ENCODE measurements around the gene DHRSX.
"Not testable (repeated sequence)": the region's sequence is repeated elsewhere in the genome, so short reads cannot be mapped to it uniquely, and the experiment has no call there.

DHRSX gene

DNA sequence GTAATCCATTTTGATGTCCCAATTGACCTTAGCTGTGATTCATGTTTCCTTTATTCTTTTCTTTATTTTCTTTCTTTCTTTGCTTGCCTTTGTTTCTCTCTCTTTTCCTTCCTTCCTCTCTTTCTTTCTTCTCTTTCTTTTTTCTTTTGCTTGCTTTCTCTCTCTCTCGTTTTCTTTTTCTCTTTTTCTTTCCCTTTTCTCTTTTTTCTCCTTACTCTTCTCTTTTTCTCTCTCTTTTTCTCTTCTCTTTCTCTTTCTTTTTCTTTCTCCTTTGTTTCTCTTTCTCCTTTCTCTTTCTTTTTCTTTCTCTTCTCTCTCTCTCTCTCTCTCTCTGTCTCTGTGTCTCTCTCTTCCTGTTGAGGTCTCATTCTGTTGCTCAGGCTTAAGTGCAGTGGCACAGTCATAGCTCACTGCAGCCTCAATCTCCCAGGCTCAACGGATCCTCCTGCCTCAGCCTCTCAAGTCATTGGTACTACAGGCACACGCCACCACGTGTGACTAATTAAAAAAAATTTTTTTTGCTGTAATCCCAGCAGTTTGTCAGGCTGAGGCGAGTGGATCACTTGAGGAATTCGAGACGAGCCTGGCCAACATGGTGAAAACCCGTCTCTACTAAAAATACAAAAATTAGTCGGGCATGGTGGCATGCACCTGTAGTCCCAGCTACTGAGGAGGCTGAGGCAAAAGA is 8.0 kb upstream of the DHRSX start:
- Histone ChIP-seq H3K9me3 (no peaks in the 10 kb centered on the region), H3K36me3 (replicated peaks) (no peaks in the 10 kb centered on the region), H3K4me1 (peaks cover 6% of the 10 kb centered on the region), H3K4me3 (no peak overlapping the region), H3K27me3 (ENCODE audit: low read depth) (no peaks in the 10 kb centered on the region)
- in situ Hi-C loops (cut with MboI; ENCODE audit: low sequenced_read_pairs) = loop anchor here (5.0 kb wide), 1 partner anchor 39 kb away; no protein-coding TSS in a partner anchor
- DNase-seq (ENCODE audit: low spot score in 2 of 2) = no peak

- in situ Hi-C loops (cut with MboI; ENCODE audit: low sequenced_read_pairs) = loop anchor here (5.0 kb wide), 1 partner anchor 39 kb away; no protein-coding TSS in a partner anchor
These were observed 7.3 kb upstream of the DHRSX start for GRCh38 chrX:2507904-2508627.

GRCh38 chrX:2507196-2507595 is 6.4 kb upstream of the DHRSX start:
- no peaks in the 10 kb centered on the region for H3K36me3 ChIP-seq (replicated peaks)
- in situ Hi-C loops (cut with MboI; ENCODE audit: low sequenced_read_pairs) = loop anchor here (5.0 kb wide), 1 partner anchor 40 kb away; no protein-coding TSS in a partner anchor
- H3K4me3 ChIP-seq = no peak overlapping the region

More at GRCh38 chrX:2507904-2508627, 7.3 kb upstream of the DHRSX start:
- H3K27me3 ChIP-seq (ENCODE audit: low read depth) = no peaks in the 10 kb centered on the region
- H3K4me1 ChIP-seq = peaks cover 3% of the 10 kb centered on the region; the same call in 1 of the 2 replicates
- H3K36me3 ChIP-seq (replicated peaks) = no peaks in the 10 kb centered on the region
- no peaks in the 10 kb centered on the region for H3K9me3 ChIP-seq
- no peak for DNase-seq (ENCODE audit: low spot score in 2 of 2)
- no peak overlapping the region for H3K4me3 ChIP-seq

GRCh38 chrX:2505341-2505740 is 4.6 kb upstream of the DHRSX start:
- in situ Hi-C loops (cut with MboI; ENCODE audit: low sequenced_read_pairs) = loop anchor here (5.0 kb wide), 1 partner anchor 42 kb away; no protein-coding TSS in a partner anchor
- DNase-seq (ENCODE audit: low spot score in 2 of 2); H3K36me3 ChIP-seq (replicated peaks); H3K4me1 ChIP-seq; H3K4me3 ChIP-seq; H3K9me3 ChIP-seq; H3K27me3 ChIP-seq (ENCODE audit: low read depth): not testable (repeated sequence)

More at GRCh38 chrX:2507196-2507595, 6.4 kb upstream of the DHRSX start:
- no peaks in the 10 kb centered on the region for H3K9me3 ChIP-seq
- H3K27me3 ChIP-seq (ENCODE audit: low read depth) = no peaks in the 10 kb centered on the region
- H3K4me1 ChIP-seq = no peaks in the 10 kb centered on the region
- DNase-seq (ENCODE audit: low spot score in 2 of 2) = no peak

- no peak overlapping the region for H3K4me3 ChIP-seq
- no peak for DNase-seq (ENCODE audit: low spot score in 2 of 2)
- in situ Hi-C loops (cut with MboI; ENCODE audit: low sequenced_read_pairs) = loop anchor here (5.0 kb wide), 1 partner anchor 42 kb away; no protein-coding TSS in a partner anchor
- H3K36me3 ChIP-seq (replicated peaks) = no peaks in the 10 kb centered on the region; the same call in 1 of the 2 replicates
- H3K27me3 ChIP-seq (ENCODE audit: low read depth) = no peaks in the 10 kb centered on the region
- no peaks in the 10 kb centered on the region for H3K9me3 ChIP-seq
- no peaks in the 10 kb centered on the region for H3K4me1 ChIP-seq
These were observed 4.0 kb upstream of the DHRSX start for GRCh38 chrX:2504706-2505332.

GRCh38 chrX:2503591-2504500 is 3.1 kb upstream of the DHRSX start:
- H3K9me3 ChIP-seq = no peaks in the 10 kb centered on the region
- in situ Hi-C loops (cut with MboI; ENCODE audit: low sequenced_read_pairs) = no loop called here
- peaks cover 8% of the 10 kb centered on the region for H3K4me1 ChIP-seq

GRCh38 chrX:2502668-2503519 is 2.1 kb upstream of the DHRSX start:
- in situ Hi-C loops (cut with MboI; ENCODE audit: low sequenced_read_pairs) = no loop called here
- H3K4me3 ChIP-seq = no peak overlapping the region
- no peaks in the 10 kb centered on the region for H3K27me3 ChIP-seq (ENCODE audit: low read depth)

More at GRCh38 chrX:2503591-2504500, 3.1 kb upstream of the DHRSX start:
- no peak overlapping the region for H3K4me3 ChIP-seq
- DNase-seq (ENCODE audit: low spot score in 2 of 2) = no peak
- no peaks in the 10 kb centered on the region for H3K27me3 ChIP-seq (ENCODE audit: low read depth)
- H3K36me3 ChIP-seq (replicated peaks) = no peaks in the 10 kb centered on the region; the same call in 1 of the 2 replicates

GRCh38 chrX:2502120-2502667 is 1.4 kb upstream of the DHRSX start:
- Histone ChIP-seq H3K4me1 (peaks cover 18% of the 10 kb centered on the region), H3K4me3 (no peak overlapping the region), H3K9me3 (no peaks in the 10 kb centered on the region), H3K36me3 (replicated peaks) (peaks cover 7% of the 10 kb centered on the region), H3K27me3 (ENCODE audit: low read depth) (no peaks in the 10 kb centered on the region)
- DNase-seq (ENCODE audit: low spot score in 2 of 2) = no peak
- in situ Hi-C loops (cut with MboI; ENCODE audit: low sequenced_read_pairs) = no loop called here

More at GRCh38 chrX:2502668-2503519, 2.1 kb upstream of the DHRSX start:
- Histone ChIP-seq H3K9me3 (no peaks in the 10 kb centered on the region), H3K4me1 (peaks cover 11% of the 10 kb centered on the region), H3K36me3 (replicated peaks) (peaks cover 2% of the 10 kb centered on the region)
- DNase-seq (ENCODE audit: low spot score in 2 of 2) = no peak

DNA sequence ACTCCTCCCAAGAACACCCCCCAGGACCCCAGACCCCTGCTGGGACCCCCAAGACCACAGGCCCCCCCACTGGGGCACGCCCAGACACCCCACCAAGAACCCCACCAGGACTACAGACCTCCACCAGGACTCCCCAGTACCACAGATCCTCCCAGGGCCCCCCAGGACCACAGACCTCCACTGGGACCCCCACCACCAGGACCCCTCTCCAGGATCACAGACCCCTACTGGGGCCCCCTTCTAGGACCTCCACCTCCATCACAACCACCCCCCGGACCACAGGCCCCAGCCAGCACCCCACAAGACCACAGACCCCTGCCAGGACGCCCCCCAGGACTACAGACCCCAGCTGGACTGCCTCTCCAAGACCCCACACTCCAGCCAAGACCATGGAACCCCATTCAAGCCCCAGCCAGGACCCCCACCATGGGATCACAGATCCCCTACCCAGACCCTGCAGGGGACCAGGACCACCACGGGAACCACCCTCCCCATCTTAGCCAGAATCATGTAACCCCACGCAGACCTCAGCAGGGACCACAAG is 855 bp upstream of the DHRSX start:
- no peak overlapping the region for H3K4me3 ChIP-seq
- H3K36me3 ChIP-seq (replicated peaks) = peaks cover 7% of the 10 kb centered on the region
- in situ Hi-C loops (cut with MboI; ENCODE audit: low sequenced_read_pairs) = no loop called here
- peaks cover 21% of the 10 kb centered on the region for H3K4me1 ChIP-seq
- H3K27me3 ChIP-seq (ENCODE audit: low read depth) = no peaks in the 10 kb centered on the region
- H3K9me3 ChIP-seq = no peaks in the 10 kb centered on the region
- no peak for DNase-seq (ENCODE audit: low spot score in 2 of 2)

GRCh38 chrX:2500091-2500802 is 529 bp downstream of the DHRSX start:
- peaks cover 7% of the 10 kb centered on the region for H3K36me3 ChIP-seq (replicated peaks)
- peak overlapping the region; percentile 61 for H3K4me3 ChIP-seq
- H3K9me3 ChIP-seq = no peaks in the 10 kb centered on the region
- no peaks in the 10 kb centered on the region for H3K27me3 ChIP-seq (ENCODE audit: low read depth)
- H3K4me1 ChIP-seq = peaks cover 21% of the 10 kb centered on the region
- in situ Hi-C loops (cut with MboI; ENCODE audit: low sequenced_read_pairs) = no loop called here
- peak; percentile 9 to 74 for DNase-seq (ENCODE audit: low spot score in 2 of 2)

DNA sequence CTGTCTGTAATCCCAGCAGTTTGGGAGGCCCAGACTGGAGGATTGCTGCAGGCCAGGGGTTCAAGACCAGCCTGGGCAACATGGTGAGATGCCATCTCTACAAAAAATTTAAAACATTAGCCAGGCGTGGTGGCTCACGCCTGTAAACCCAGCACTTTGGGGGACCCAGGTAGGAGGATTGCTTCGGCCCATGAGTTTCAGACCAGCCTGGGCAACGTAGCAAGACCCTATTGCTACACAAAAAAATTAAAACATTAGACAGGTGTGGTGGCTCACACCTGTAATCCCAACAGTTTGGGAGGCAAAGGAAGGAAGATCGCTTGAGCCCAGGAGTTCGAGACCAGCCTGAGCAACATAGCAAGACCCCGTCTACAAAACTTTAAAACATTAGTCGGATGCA is 1.3 kb downstream of the DHRSX start:
- no peaks in the 10 kb centered on the region for H3K27me3 ChIP-seq (ENCODE audit: low read depth)
- in situ Hi-C loops (cut with MboI; ENCODE audit: low sequenced_read_pairs) = no loop called here

More for the DNA sequence above, 1.3 kb downstream of the DHRSX start:
- Histone ChIP-seq H3K36me3 (replicated peaks) (peaks cover 7% of the 10 kb centered on the region), H3K4me3 (peak overlapping the region; percentile 61), H3K4me1 (peaks cover 27% of the 10 kb centered on the region), H3K9me3 (no peaks in the 10 kb centered on the region)
- no peak for DNase-seq (ENCODE audit: low spot score in 2 of 2)
